NCI-H1694 (cell line): ENCODE measurements around the gene SLC16A4.
A peak's percentile ranks its signal among the peaks of the same experiment; 100 is the strongest.
"Not testable (repeated sequence)": the region's sequence is repeated elsewhere in the genome, so short reads cannot be mapped to it uniquely, and the experiment has no call there.

ENCODE experiments used
- DNase-seq: peaks from one replicate; lab custom pipeline; 2025; lab: John Stamatoyannopoulos, UW

SLC16A4 gene

GRCh38 chr1:110390692-110391245 is at the start of gene SLC16A4:
Gene SLC16A4, minus strand, starts transcription at chr1:110391026. Its CDS starts 1,703 bp downstream, at chr1:110389323.
- DNase-seq = peak; percentile 68

- not testable (repeated sequence) for DNase-seq
Observed at GRCh38 chr1:110439873-110440272, 49.0 kb upstream of the SLC16A4 start.

GRCh38 chr1:110438893-110439292 is 48.1 kb upstream of the SLC16A4 start:
- DNase-seq = no peak

GRCh38 chr1:110437645-110438299 is 46.9 kb upstream of the SLC16A4 start:
- DNase-seq = not testable (repeated sequence)

- no peak for DNase-seq
Observed at GRCh38 chr1:110436635-110437034, 45.8 kb upstream of the SLC16A4 start.

- DNase-seq = no peak
Observed at GRCh38 chr1:110434946-110435345, 44.1 kb upstream of the SLC16A4 start.

GRCh38 chr1:110433803-110434202 is 43.0 kb upstream of the SLC16A4 start:
- no peak for DNase-seq

GRCh38 chr1:110433213-110433612 is 42.4 kb upstream of the SLC16A4 start:
- no peak for DNase-seq

GRCh38 chr1:110430901-110431300 is 40.1 kb upstream of the SLC16A4 start:
- no peak for DNase-seq

- DNase-seq = no peak
Observed at GRCh38 chr1:110430366-110430765, 39.5 kb upstream of the SLC16A4 start.

- no peak for DNase-seq
Observed at GRCh38 chr1:110428946-110429345, 38.1 kb upstream of the SLC16A4 start.

- DNase-seq = no peak
Observed at GRCh38 chr1:110426854-110427253, 36.0 kb upstream of the SLC16A4 start.

GRCh38 chr1:110425612-110426152 is 34.9 kb upstream of the SLC16A4 start:
- no peak for DNase-seq

- no peak for DNase-seq
Observed at GRCh38 chr1:110424699-110425611, 34.1 kb upstream of the SLC16A4 start.

GRCh38 chr1:110420874-110421793 is 30.3 kb upstream of the SLC16A4 start:
- no peak for DNase-seq

GRCh38 chr1:110420023-110420662 is 29.3 kb upstream of the SLC16A4 start:
- no peak for DNase-seq

GRCh38 chr1:110418729-110419128 is 27.9 kb upstream of the SLC16A4 start:
- no peak for DNase-seq

- DNase-seq = not testable (repeated sequence)
Observed at GRCh38 chr1:110413045-110413444, 22.2 kb upstream of the SLC16A4 start.

- DNase-seq = peak; percentile 65
Observed at GRCh38 chr1:110412576-110412975, 21.8 kb upstream of the SLC16A4 start.

GRCh38 chr1:110411173-110411735 is 20.4 kb upstream of the SLC16A4 start:
- no peak for DNase-seq

GRCh38 chr1:110409316-110409715 is 18.5 kb upstream of the SLC16A4 start:
- DNase-seq = no peak
